Esophagus muscularis mucosa (tissue), 4 donors: Measurements from ENCODE around the gene PPFIA4.
A peak's percentile ranks its signal among the peaks of the same experiment; 100 is the strongest.

Experiments
- CTCF ChIP-seq, 3 experiments: fragments of 200-600 bp in 2 of 3; fragments of 450-650 bp in 1 of 3; sonication (generic) in 2 of 3; IDR thresholded peaks; one replicate each; pipeline ENCODE4 v1.5.1; 2017 to 2019; ENCODE audit warnings: antibody characterized with exemption in 3 of 3, mild to moderate bottlenecking in 2 of 3, moderate library complexity in 1 of 3
- EP300 ChIP-seq: sonication (generic); formaldehyde crosslinking; IDR thresholded peaks from one replicate; pipeline ENCODE4 v1.6.1; 2017; ENCODE audit warnings: antibody characterized with exemption
- POLR2A ChIP-seq: fragments of 450-650 bp; IDR thresholded peaks from one replicate; pipeline ENCODE4 v1.6.1; 2017; ENCODE audit warnings: antibody characterized with exemption, moderate library complexity, mild to moderate bottlenecking, low read depth
- POLR2AphosphoS5 ChIP-seq, 2 donors: sonication (generic); formaldehyde crosslinking; IDR thresholded peaks; one replicate each; pipeline ENCODE4 v1.6.1; 2017; ENCODE audit warnings: antibody characterized with exemption in 2 of 2

- TF ChIP-seq POLR2AphosphoS5 (IDR thresholded peaks at IDR 0.05) (no peak), POLR2A (no peak), CTCF (IDR thresholded peaks at IDR 0.05) (peak; percentile 88 to 95 (median 94)), EP300 (no peak)
These were observed 12.8 kb downstream of the PPFIA4 start for GRCh38 chr1:203038891-203039608.
